Measurements from ENCODE around the gene TNFSF8.

Gene TNFSF8

GRCh38 chr9:114930056-114930812, at the start of gene TNFSF8:
Gene TNFSF8 (minus strand): TSS chr9:114930591. CDS start chr9:114930303, 288 bp downstream.
- no peak for DNase-seq

- DNase-seq = no peak
Observed at GRCh38 chr9:114973216-114973615, 42.8 kb upstream of the TNFSF8 start.

GRCh38 chr9:114972510-114973136, 42.2 kb upstream of the TNFSF8 start:
- no peak for DNase-seq

GRCh38 chr9:114969269-114969668, 38.9 kb upstream of the TNFSF8 start:
- no peak for DNase-seq

GRCh38 chr9:114968671-114969070, 38.3 kb upstream of the TNFSF8 start:
- no peak for DNase-seq

DNA sequence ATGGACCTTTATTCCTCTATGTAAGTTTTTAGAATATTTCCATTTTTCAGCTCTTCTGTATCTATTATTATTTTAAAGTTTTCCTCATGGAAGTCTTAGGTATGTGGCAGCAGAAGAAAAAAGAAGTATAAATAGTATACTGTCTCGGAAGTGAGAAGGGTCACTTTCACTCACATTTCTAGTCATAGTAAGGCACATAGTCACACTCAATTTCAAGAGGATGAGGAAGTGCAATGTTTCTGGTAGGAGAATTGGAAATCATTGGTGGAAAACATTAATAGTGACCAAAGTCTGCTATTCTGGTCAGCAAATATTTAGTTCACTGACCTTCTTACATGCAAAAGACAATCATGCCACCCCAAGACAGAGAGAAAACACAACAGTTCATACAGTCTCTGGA, 35.2 kb upstream of the TNFSF8 start:
- DNase-seq = no peak

- no peak for DNase-seq
Observed at GRCh38 chr9:114962809-114963208, 32.4 kb upstream of the TNFSF8 start.

- no peak for DNase-seq
Observed at GRCh38 chr9:114960276-114960675, 29.9 kb upstream of the TNFSF8 start.

GRCh38 chr9:114958844-114959235, 28.4 kb upstream of the TNFSF8 start:
- DNase-seq = no peak

DNA sequence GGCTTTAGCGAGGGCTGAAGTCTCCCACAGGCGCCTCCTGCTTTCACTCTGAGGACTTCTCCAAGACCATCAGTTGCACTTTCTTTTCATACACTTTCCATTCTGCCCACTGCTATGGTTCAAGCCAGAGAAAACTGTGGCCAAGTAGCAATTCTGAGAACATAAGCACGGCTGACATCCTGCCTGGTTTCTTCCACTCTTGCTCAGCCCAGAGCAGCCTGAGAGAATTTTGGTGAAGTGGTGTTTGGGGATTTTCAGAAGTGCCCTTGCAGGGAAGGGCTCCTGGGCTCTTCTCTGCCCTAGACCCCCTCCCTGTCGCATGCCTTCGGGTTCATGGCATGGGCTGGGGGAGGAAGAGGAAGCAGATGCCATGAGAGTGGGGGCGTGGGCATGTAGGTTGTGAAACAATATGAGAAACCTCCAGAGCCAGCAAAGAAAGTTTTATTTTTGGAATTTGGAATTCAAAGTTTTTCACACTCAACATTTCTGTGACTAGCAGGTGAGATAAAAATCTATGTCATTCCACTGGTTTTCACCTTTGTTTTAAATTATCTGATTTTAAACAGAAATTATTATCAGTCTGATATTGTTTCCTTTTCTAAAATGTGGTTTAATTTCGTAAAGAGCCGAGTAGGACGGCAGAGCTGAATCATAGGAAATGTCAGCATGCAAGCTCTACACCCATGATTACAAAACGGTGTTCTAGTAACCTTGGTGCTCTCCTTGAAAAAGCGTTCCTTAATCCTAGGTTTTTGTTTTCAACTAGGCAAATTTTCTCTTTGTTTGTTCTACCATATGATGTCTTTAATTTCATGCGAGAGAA, 27.8 kb upstream of the TNFSF8 start:
- DNase-seq = no peak

DNA sequence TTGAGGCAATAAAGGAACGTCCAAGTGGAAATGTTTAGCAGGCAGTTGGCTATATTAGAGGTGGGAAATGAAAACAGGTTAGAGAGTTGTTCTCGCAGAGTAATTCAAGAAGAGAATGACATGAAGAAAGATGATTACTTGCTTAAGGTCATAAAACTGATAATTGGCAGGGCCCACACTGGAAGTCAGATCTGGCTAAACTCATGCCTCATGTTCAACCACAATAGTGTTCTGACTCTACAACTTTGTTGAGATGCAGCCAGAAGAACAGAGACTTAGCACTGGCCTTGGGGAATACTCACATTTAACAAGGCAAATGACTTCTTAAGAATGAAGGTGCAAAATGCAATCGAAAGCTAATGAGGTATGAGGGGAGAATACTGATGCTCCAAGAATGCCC, 27.2 kb upstream of the TNFSF8 start:
- no peak for DNase-seq

- DNase-seq = no peak
Observed at GRCh38 chr9:114954956-114955582, 24.7 kb upstream of the TNFSF8 start.

DNA sequence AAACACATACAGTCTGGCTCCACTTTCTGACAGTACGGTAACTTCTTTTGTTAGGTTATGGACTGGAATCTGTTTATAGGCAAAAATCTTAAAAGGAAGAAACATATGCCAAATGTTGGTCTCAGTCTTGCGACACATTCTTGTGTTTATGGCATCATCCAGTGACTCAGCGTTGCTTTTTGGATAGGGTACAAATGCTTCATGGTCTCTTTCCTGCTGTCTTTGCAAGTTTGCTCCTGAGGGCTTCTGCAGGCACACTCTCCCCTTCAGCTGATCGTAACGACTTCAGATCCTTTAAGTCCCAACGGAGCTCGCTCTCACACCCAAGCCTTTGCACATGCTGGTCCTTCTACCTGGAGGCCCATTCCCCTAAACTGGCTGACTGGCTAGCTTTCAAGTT, 23.6 kb upstream of the TNFSF8 start:
- DNase-seq = no peak

DNA sequence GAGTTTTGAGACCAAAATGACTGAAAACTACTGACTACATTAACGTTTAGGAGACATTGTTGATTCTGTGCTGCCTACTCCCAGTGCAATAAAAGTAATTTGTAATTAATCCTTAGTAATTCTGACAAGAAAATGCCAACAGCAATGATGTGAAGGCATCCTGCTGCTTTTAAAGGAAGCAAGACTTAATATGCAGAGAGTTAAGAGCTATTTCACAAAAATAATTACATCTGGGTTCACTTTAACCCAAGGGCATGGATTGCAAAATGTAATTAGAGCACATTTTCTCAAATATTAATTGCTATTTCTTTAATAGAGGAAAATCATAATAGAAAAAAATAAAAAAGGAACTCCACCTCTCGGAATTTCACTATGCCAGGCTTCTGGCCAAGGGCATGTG, 22.7 kb upstream of the TNFSF8 start:
- no peak for DNase-seq

DNA sequence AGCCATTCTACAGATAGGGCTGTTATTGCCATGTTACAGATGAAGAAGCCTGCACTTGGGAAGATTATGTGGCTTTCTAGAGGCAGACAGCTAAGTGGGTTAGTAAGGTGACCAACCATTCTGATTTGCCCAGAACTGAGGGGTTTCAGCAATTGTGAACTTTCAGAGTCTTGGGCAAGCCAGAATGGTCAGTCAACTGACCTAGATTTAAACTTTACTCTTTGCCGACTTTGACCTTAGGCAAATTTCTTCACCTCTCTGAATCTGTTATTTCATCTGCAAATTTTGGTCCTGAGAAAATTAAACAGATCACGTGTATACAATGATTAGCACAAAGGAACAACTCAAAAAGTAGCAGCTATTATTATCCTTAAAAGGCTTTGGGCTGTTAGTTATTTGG, 20.4 kb upstream of the TNFSF8 start:
- DNase-seq = no peak

DNA sequence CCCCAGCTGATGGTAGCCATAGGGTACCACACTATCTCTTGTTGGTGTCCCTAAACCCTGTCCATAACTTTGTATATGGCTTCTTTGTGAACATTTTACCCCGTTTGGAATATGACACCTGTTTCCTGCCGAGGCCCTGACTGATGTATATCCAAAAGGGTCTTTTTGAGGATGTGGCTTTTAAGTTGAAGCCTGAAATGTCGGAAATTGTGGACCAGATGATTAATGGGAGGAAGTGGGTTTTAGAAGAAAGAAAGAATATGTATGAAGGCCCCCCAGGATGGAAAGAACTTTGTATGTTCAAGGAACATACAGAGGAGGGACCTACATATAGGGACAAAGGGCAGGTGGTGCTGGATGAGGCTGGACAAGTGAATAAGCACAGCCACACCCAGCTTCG, 16.7 kb upstream of the TNFSF8 start:
- no peak for DNase-seq

- DNase-seq = no peak
Observed at GRCh38 chr9:114945616-114946412, 15.4 kb upstream of the TNFSF8 start.

DNA sequence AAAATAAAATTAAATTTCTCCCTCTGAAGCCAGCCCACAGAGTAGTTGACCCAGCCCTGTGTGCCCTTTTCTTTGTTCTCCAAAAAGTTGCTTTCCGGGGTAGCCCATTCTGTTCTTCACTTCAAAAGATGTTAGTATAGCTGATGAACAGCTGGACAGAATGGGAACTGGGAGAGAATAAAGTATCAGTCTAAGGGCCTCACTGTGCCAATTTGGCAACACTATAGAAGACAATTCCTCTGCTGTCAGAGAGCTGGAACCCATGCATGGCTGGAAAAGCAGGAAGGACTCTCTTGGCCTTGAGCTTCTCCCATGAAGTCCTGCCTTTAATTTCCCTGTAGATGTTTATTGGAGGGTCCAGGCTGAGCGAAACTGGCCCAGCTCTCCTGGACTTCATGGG, 11.0 kb upstream of the TNFSF8 start:
- no peak for DNase-seq

GRCh38 chr9:114938687-114939575, 8.5 kb upstream of the TNFSF8 start:
- no peak for DNase-seq

DNA sequence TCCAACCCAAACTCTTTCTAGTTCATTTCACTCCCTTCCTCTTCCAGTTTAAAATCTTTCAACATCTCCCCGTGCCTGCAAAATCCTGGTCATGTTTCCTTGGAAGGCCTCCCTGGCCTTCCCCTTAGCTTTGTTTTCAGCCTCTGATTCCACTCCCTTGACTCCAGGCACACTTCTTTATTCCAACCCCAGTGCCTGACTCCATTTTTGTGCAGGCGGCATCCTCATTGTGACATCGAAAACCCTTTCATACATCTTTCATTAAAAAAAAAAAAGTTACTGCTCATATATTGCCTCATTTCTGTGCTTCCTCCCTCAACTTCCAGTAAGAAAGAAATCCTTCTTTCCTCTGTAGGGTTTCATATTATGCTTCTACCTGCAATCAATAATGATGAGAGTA, 7.1 kb upstream of the TNFSF8 start:
- no peak for DNase-seq

- DNase-seq = no peak
Observed at GRCh38 chr9:114936581-114936980, 6.2 kb upstream of the TNFSF8 start.

- no peak for DNase-seq
Observed at GRCh38 chr9:114935119-114935518, 4.7 kb upstream of the TNFSF8 start.

Data from NCI-H510A treated with DMSO at 0.1 percent for 48 hours (cell line).